Astrocyte (in vitro differentiated cells and primary cell): ENCODE data around the gene FTO. TPM values are rescaled to one million over a fixed set of nuclear protein-coding genes. Genes with fewer than 3 reads are reported as not detected.

Experiments
- DNase-seq: peaks from one replicate; pipeline ENCODE4 v3.0.0-alpha.2; 2010; ENCODE audit warnings: low read depth
- FAIRE-seq: peaks from 2 replicates; lab custom pipeline; 2011; peaks lifted over from hg19 to GRCh38; lab: Jason Lieb, UNC
- H2AFZ ChIP-seq: 2 replicates; pipeline ENCODE4 v1.6.0; 2012; ENCODE audit warnings: low read depth, low read length, inconsistent platforms
- H3K27ac ChIP-seq: 2 replicates; pipeline ENCODE4 v1.5.1; 2011; ENCODE audit warnings: low read depth, low read length, inconsistent platforms
- H3K27me3 ChIP-seq: 2 replicates; pipeline ENCODE4 v1.6.0; 2011; ENCODE audit warnings: low read length, inconsistent platforms; ENCODE audit not compliant: insufficient read depth
- H3K36me3 ChIP-seq: 2 replicates; pipeline ENCODE4 v1.5.1; 2011; ENCODE audit warnings: low read length, inconsistent platforms; ENCODE audit not compliant: insufficient read depth
- H3K4me1 ChIP-seq: 2 replicates; pipeline ENCODE4 v1.5.1; 2011; ENCODE audit warnings: low read length, inconsistent platforms; ENCODE audit not compliant: insufficient read depth
- H3K4me2 ChIP-seq: 2 replicates; pipeline ENCODE4 v1.6.0; 2012; ENCODE audit warnings: low read length, inconsistent platforms
- H3K4me3 ChIP-seq: 2 replicates; pipeline ENCODE4 v1.5.1; 2011; ENCODE audit warnings: low read depth, mild to moderate bottlenecking, low read length, inconsistent platforms; ENCODE audit not compliant: insufficient read depth
- H3K79me2 ChIP-seq: 2 replicates; pipeline ENCODE4 v1.6.0; 2012; ENCODE audit warnings: mild to moderate bottlenecking, low read length, inconsistent platforms; ENCODE audit not compliant: insufficient read depth
- H3K9ac ChIP-seq: 2 replicates; pipeline ENCODE4 v1.6.0; 2012; ENCODE audit warnings: mild to moderate bottlenecking, low read length, inconsistent platforms
- H3K9me3 ChIP-seq: 2 replicates; pipeline ENCODE4 v1.5.1; 2012; ENCODE audit warnings: low read depth, mild to moderate bottlenecking, low read length, inconsistent platforms; ENCODE audit not compliant: insufficient read depth
- H4K20me1 ChIP-seq: 2 replicates; pipeline ENCODE4 v1.6.0; 2012; ENCODE audit warnings: low read length, inconsistent platforms; ENCODE audit not compliant: insufficient read depth
- H3K27ac Mint-ChIP-seq: one replicate; pipeline ENCODE4 v1.8.0; 2021; ENCODE audit warnings: mild to moderate bottlenecking, mixed read lengths; ENCODE audit not compliant: unreplicated experiment
- H3K27me3 Mint-ChIP-seq: one replicate; pipeline ENCODE4 v1.8.0; 2021; ENCODE audit warnings: low read depth, mixed read lengths; ENCODE audit not compliant: unreplicated experiment
- H3K36me3 Mint-ChIP-seq: one replicate; pipeline ENCODE4 v1.8.0; 2021; ENCODE audit warnings: low read depth, mixed read lengths; ENCODE audit not compliant: unreplicated experiment
- H3K4me1 Mint-ChIP-seq: one replicate; pipeline ENCODE4 v1.8.0; 2021; ENCODE audit warnings: low read depth, mixed read lengths; ENCODE audit not compliant: unreplicated experiment
- H3K4me3 Mint-ChIP-seq: one replicate; pipeline ENCODE4 v1.8.0; 2021; ENCODE audit warnings: mild to moderate bottlenecking, moderate library complexity, mixed read lengths; ENCODE audit not compliant: unreplicated experiment
- H3K9me3 Mint-ChIP-seq: one replicate; pipeline ENCODE4 v1.8.0; 2021; ENCODE audit warnings: mild to moderate bottlenecking, mixed read lengths; ENCODE audit not compliant: unreplicated experiment
- CTCF ChIP-seq: IDR thresholded peaks from 2 replicates; pipeline ENCODE4 v1.5.1; 2011; ENCODE audit warnings: low read depth, mild to moderate bottlenecking, inconsistent platforms, low read length, moderate library complexity; ENCODE audit not compliant: insufficient read depth
- EZH2 ChIP-seq: IDR thresholded peaks from 2 replicates; pipeline ENCODE4 v1.6.1; 2012; ENCODE audit warnings: mild to moderate bottlenecking, low read length, inconsistent platforms; ENCODE audit not compliant: insufficient read depth
- total RNA-seq: library from RNA; stranded (reverse); gene quantifications from 2 replicates; pipeline ENCODE4 v1.2.1, GENCODE V29; 2021

Gene FTO
- total RNA-seq, 1 donor from 2014 or later = 73.1 TPM

- H3K9me3 Mint-ChIP-seq = no peaks in the 10 kb centered on the region
- Histone ChIP-seq H2AFZ (no peak overlapping the region), H3K27ac (no peak overlapping the region), H3K9ac (no peak overlapping the region), H3K4me1 (no peaks in the 10 kb centered on the region), H3K4me2 (no peak overlapping the region), H3K4me3 (no peak overlapping the region), H3K27me3 (no peaks in the 10 kb centered on the region), H3K36me3 (no peaks in the 10 kb centered on the region), H3K9me3 (no peaks in the 10 kb centered on the region), H4K20me1 (no peaks in the 10 kb centered on the region), H3K79me2 (no peaks in the 10 kb centered on the region)
- no peak for DNase-seq
- TF ChIP-seq EZH2 = no peak
- TF ChIP-seq CTCF = no peak
- H3K36me3 Mint-ChIP-seq = no peaks in the 10 kb centered on the region
- H3K4me3 Mint-ChIP-seq = no peak overlapping the region
- no peak overlapping the region for H3K27ac Mint-ChIP-seq
- FAIRE-seq = no peak
- no peaks in the 10 kb centered on the region for H3K27me3 Mint-ChIP-seq
- no peaks in the 10 kb centered on the region for H3K4me1 Mint-ChIP-seq
Measured at GRCh38 chr16:53982631-53983042, 278.7 kb downstream of the FTO start.

- no peaks in the 10 kb centered on the region for H3K4me1 ChIP-seq
- no peak for TF ChIP-seq EZH2
- TF ChIP-seq CTCF = no peak
- no peak overlapping the region for H3K4me3 Mint-ChIP-seq
- no peaks in the 10 kb centered on the region for H3K36me3 Mint-ChIP-seq
- H3K27ac Mint-ChIP-seq = no peak overlapping the region
- no peak overlapping the region for H2AFZ ChIP-seq
- H4K20me1 ChIP-seq = no peaks in the 10 kb centered on the region
- no peak overlapping the region for H3K4me2 ChIP-seq
- no peak for DNase-seq
- no peaks in the 10 kb centered on the region for H3K79me2 ChIP-seq
- H3K9ac ChIP-seq = no peak overlapping the region
- no peak overlapping the region for H3K27ac ChIP-seq
- H3K4me3 ChIP-seq = no peak overlapping the region
- H3K4me1 Mint-ChIP-seq = no peaks in the 10 kb centered on the region
- H3K27me3 ChIP-seq = no peaks in the 10 kb centered on the region
- no peaks in the 10 kb centered on the region for H3K9me3 Mint-ChIP-seq
- H3K36me3 ChIP-seq = no peaks in the 10 kb centered on the region
- H3K27me3 Mint-ChIP-seq = no peaks in the 10 kb centered on the region
- no peak for FAIRE-seq
- H3K9me3 ChIP-seq = no peaks in the 10 kb centered on the region
Measured at GRCh38 chr16:53984936-53985335, 281.0 kb downstream of the FTO start.

GRCh38 chr16:53985861-53986260 lies 281.9 kb downstream of the FTO start:
- H3K4me3 ChIP-seq = no peak overlapping the region
- H3K27me3 Mint-ChIP-seq = no peaks in the 10 kb centered on the region
- DNase-seq (no peak), FAIRE-seq (no peak)
- H3K27me3 ChIP-seq = no peaks in the 10 kb centered on the region
- peaks cover under 1% of the 10 kb centered on the region for H3K4me1 Mint-ChIP-seq
- TF ChIP-seq EZH2 (no peak), CTCF (no peak)
- no peak overlapping the region for H3K27ac Mint-ChIP-seq
- H3K4me1 ChIP-seq = no peaks in the 10 kb centered on the region
- no peaks in the 10 kb centered on the region for H3K9me3 Mint-ChIP-seq
- H3K9ac ChIP-seq = no peak overlapping the region
- H3K79me2 ChIP-seq = no peaks in the 10 kb centered on the region
- no peaks in the 10 kb centered on the region for H4K20me1 ChIP-seq
- H3K9me3 ChIP-seq = no peaks in the 10 kb centered on the region
- H2AFZ ChIP-seq = no peak overlapping the region
- no peak overlapping the region for H3K4me2 ChIP-seq
- H3K36me3 Mint-ChIP-seq = no peaks in the 10 kb centered on the region
- no peak overlapping the region for H3K27ac ChIP-seq
- H3K4me3 Mint-ChIP-seq = no peak overlapping the region
- H3K36me3 ChIP-seq = no peaks in the 10 kb centered on the region
